K562 (cell line): ENCODE measurements around the gene CACNB2. TPM values are rescaled to one million over a fixed set of nuclear protein-coding genes. Genes with fewer than 3 reads are reported as not detected.

Experiments used
- ATAC-seq: fragments of 200-7000 bp; cut with Tn5 transposase; 3 replicates; pipeline ENCODE4 v1.9.1; 2020; ENCODE audit warnings: moderate library complexity
- BruUV-seq: library from RNA; stranded (reverse); fragments of 400-500 nt; replicated peaks from 2 replicates; lab custom pipeline; 2021; lab: Mats Ljungman, UMichigan
- CTCF ChIA-PET: fragments of 300-600 bp; formaldehyde crosslinking; extraction: SDS; loops from one replicate; lab custom pipeline; 2021; ENCODE audit warnings: low intra/inter-chr PET ratio; lab: Yijun Ruan, JAX
- POLR2A ChIA-PET: fragments of 300-600, 350-650 bp; sonication (Branson Sonifier 250); formaldehyde crosslinking; extraction: SDS; loops from one replicate; lab custom pipeline; 2021; ENCODE audit warnings: antibody characterized with exemption, inconsistent platforms; lab: Yijun Ruan, JAX
- DNase-seq, 4 experiments: peaks; one replicate each; pipeline versions ENCODE4 v3.0.0 to v3.0.0-alpha.2; 2011 to 2018; ENCODE audit warnings: low spot score in 3 of 4, mixed read lengths in 3 of 4; ENCODE audit errors: extremely low read depth in 1 of 4
- FAIRE-seq: peaks from 2 replicates; lab custom pipeline; 2011; peaks lifted over from hg19 to GRCh38; lab: Jason Lieb, UNC
- H2AFZ ChIP-seq: 2 replicates; pipeline ENCODE4 v1.6.0; 2011; ENCODE audit warnings: low read depth, low read length, control low read depth, inconsistent platforms
- H3K27ac ChIP-seq: fragments of 200-600 bp; 3 replicates; pipeline ENCODE4 v1.8.0; 2011; ENCODE audit warnings: low read depth, mild to moderate bottlenecking, control low read depth, inconsistent platforms, low read length, moderate library complexity, mixed read lengths; ENCODE audit errors: extremely low read depth
- H3K27me3 ChIP-seq, 2 experiments: fragments of 300-600 bp in 1 of 2; 2 replicates in 1 of 2; 3 replicates in 1 of 2; pipeline versions ENCODE4 v1.6.0 to v1.8.0; 2011; ENCODE audit warnings: inconsistent platforms in 2 of 2, low read length in 2 of 2, mild to moderate bottlenecking in 1 of 2, mixed read lengths in 1 of 2, moderate library complexity in 1 of 2; ENCODE audit not compliant: control insufficient read depth in 2 of 2, insufficient read depth in 2 of 2
- H3K36me3 ChIP-seq: fragments of 300-600 bp; 3 replicates; pipeline ENCODE4 v1.8.0; 2011; ENCODE audit warnings: mild to moderate bottlenecking, low read length, inconsistent platforms; ENCODE audit not compliant: control insufficient read depth, insufficient read depth
- H3K4me1 ChIP-seq, 2 experiments: fragments of 200-600 bp in 1 of 2; replicated peaks in 1 of 2; 2 replicates in 1 of 2; 3 replicates in 1 of 2; pipeline versions ENCODE4 v1.5.1 to v1.8.0; 2011; ENCODE audit warnings: inconsistent platforms in 2 of 2, low read length in 2 of 2, mild to moderate bottlenecking in 1 of 2, mixed read lengths in 1 of 2, moderate library complexity in 1 of 2; ENCODE audit not compliant: control insufficient read depth in 2 of 2, insufficient read depth in 2 of 2
- H3K4me2 ChIP-seq: 2 replicates; pipeline ENCODE4 v1.6.1; 2011; ENCODE audit warnings: low read length, control low read depth, inconsistent platforms, mixed read lengths; ENCODE audit not compliant: insufficient read depth
- H3K4me3 ChIP-seq: fragments of 200-600 bp; sonication (generic), shearing (Covaris generic); 2 replicates; pipeline ENCODE4 v1.5.1; 2016; ENCODE audit warnings: control low read depth, inconsistent platforms
- H3K79me2 ChIP-seq: fragments of 200-600 bp; 3 replicates; pipeline ENCODE4 v1.8.0; 2011; ENCODE audit warnings: low read length, inconsistent platforms; ENCODE audit not compliant: control insufficient read depth, insufficient read depth
- H3K9ac ChIP-seq, 2 experiments: 2 replicates each; pipeline versions ENCODE4 v1.6.0 to v1.6.1; 2011; ENCODE audit warnings: low read depth in 2 of 2, low read length in 2 of 2, control low read depth in 1 of 2, inconsistent platforms in 1 of 2, mild to moderate bottlenecking in 1 of 2, mixed read lengths in 1 of 2; ENCODE audit not compliant: insufficient read depth in 1 of 2
- H3K9me1 ChIP-seq: one replicate; pipeline ENCODE4 v1.6.0; 2011; ENCODE audit warnings: inconsistent platforms, mild to moderate bottlenecking, low read length, moderate library complexity; ENCODE audit not compliant: control insufficient read depth, insufficient read depth
- H3K9me3 ChIP-seq: replicated peaks from 2 replicates; pipeline ENCODE4 v1.5.1; 2011; ENCODE audit warnings: low read depth, low read length, inconsistent platforms; ENCODE audit not compliant: control insufficient read depth, insufficient read depth
- H4K20me1 ChIP-seq: replicated peaks from 2 replicates; pipeline ENCODE4 v1.6.1; 2011; ENCODE audit warnings: low read length, inconsistent platforms, mixed read lengths; ENCODE audit not compliant: control insufficient read depth, insufficient read depth
- NFE2 ChIP-seq: IDR thresholded peaks from 2 replicates; pipeline ENCODE4 v1.6.1; 2014; ENCODE audit warnings: antibody characterized with exemption, low read depth
- NR2C1 ChIP-seq, 2 experiments: fragments of 450-650 bp; IDR thresholded peaks; 2 replicates each; pipeline ENCODE4 v1.6.1; 2017; ENCODE audit warnings: mild to moderate bottlenecking in 2 of 2, antibody characterized with exemption in 1 of 2, inconsistent platforms in 1 of 2, missing compliant biosample characterization in 1 of 2, missing genetic modification characterization in 1 of 2
- POLR2AphosphoS2 ChIP-seq: IDR thresholded peaks from 2 replicates; pipeline ENCODE4 v1.6.1; 2012; ENCODE audit warnings: low read length, improper control_type of control experiment
- ZC3H4 ChIP-seq: sonication (generic); formaldehyde crosslinking; IDR thresholded peaks from 2 replicates; pipeline ENCODE4 v1.9.0; 2021; ENCODE audit warnings: missing genetic modification reagents, borderline replicate concordance
- ZNF316 ChIP-seq: fragments of 450-650 bp; IDR thresholded peaks from 2 replicates; pipeline ENCODE4 v1.6.1; 2016
- ZNF740 ChIP-seq, 3 experiments: fragments of 200-800 bp in 1 of 3; sonication (Bioruptor generic) in 1 of 3; sonication (generic) in 1 of 3; formaldehyde crosslinking in 1 of 3; IDR thresholded peaks; 2 replicates each; pipeline versions ENCODE4 v1.6.1 to v1.8.0; 2016 to 2022; ENCODE audit warnings: mild to moderate bottlenecking in 2 of 3, missing compliant biosample characterization in 2 of 3, missing genetic modification characterization in 2 of 3, missing genetic modification reagents in 1 of 3
- ZNF77 ChIP-seq: fragments of 250-450 bp; sonication (Bioruptor Pico); IDR thresholded peaks from 2 replicates; pipeline ENCODE4 v1.5.0; 2020
- ZSCAN32 ChIP-seq: fragments of 450-650 bp; formaldehyde crosslinking; IDR thresholded peaks from 2 replicates; pipeline ENCODE4 v1.4.0; 2020; ENCODE audit warnings: mild to moderate bottlenecking, moderate library complexity
- WGBS: fragments of 100-300 bp; shearing (Covaris generic); methylation state at CpG from one replicate; pipeline ENCODE4 v1.1.6; 2016; ENCODE audit warnings: low coverage, mixed read lengths; ENCODE audit not compliant: insufficient coverage; ENCODE audit errors: missing lambda C conversion rate; 5-methylcytosine and 5-hydroxymethylcytosine counted together
- in situ Hi-C: fragments of 300-500 bp; cut with MboI; formaldehyde crosslinking; loops from 4 replicates; pipeline ENCODE4 v1.15.0; 2018; ENCODE audit warnings: inconsistent platforms, mixed read lengths
- intact Hi-C: fragments of 100-400 bp; cut with micrococcal nuclease; formaldehyde crosslinking; loops from 2 replicates; pipeline ENCODE4 v1.14.2; 2022
- polyA plus RNA-seq, 8 experiments: library from polyadenylated mRNA; depleted of rRNA in 4 of 8; stranded (reverse) in 5 of 8; unstranded in 3 of 8; fragments of >200 nt; fragmentation: Nextera tagmentation in 2 of 8; fragmentation: Illumina TruSeq in 1 of 8; extraction: Ambion mirVana in 2 of 8; extraction: Trizol in 1 of 8; gene quantifications; 2 replicates each; pipeline versions ENCODE4 v1.2.1 to v1.2.3, GENCODE V29; 2011 to 2014; ENCODE audit warnings: inconsistent platforms in 1 of 8, missing spikeins in 1 of 8
- total RNA-seq, 7 experiments: library from RNA; depleted of rRNA in 6 of 7; stranded (reverse); fragments of >200 nt in 6 of 7; fragmentation: Illumina TruSeq in 2 of 7; extraction: Trizol in 2 of 7; gene quantifications; 2 replicates each; pipeline versions ENCODE4 v1.2.1 to v1.2.3, GENCODE V29; 2011 to 2021; ENCODE audit warnings: low replicate concordance in 1 of 7
- TF ChIP-seq, protein P1 (sequence below): fragments of 250-450 bp; sonication (Bioruptor Pico); IDR thresholded peaks from 2 replicates; pipeline ENCODE4 v1.8.0; 2022; ENCODE audit warnings: inconsistent platforms

CACNB2 gene
- total and polyA plus RNA-seq, 9 of the 15 experiments (the other 6 are each of a cell fraction or from before 2014, with no cell fraction given): 1.8 to 2.2 TPM; not detected in 7

DNA sequence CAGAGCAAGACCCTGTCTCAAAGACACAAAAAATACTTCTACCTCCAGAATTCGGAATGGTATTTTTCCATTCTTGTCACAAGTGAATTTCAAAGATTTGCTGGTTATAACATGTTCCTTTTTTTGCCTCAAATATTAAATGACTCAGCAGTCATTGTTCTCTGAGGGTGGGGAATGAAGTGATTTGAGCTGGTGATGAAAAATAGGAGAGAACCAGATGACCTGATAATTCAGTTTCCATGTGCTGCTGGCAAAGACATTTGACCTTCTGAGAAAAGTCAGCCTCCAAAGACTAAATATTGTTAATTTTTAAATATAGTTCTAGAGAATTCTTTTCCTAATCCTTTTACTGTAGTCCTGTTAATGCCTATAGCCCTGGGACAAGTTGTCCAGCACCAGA, 78.9 kb downstream of the CACNB2 start:
- Histone ChIP-seq H3K27ac (no peak overlapping the region), H3K9me3 (no peaks in the 10 kb centered on the region), H3K4me3 (no peak overlapping the region), H3K9me1 (no peaks in the 10 kb centered on the region), H2AFZ (no peak overlapping the region), H4K20me1 (no peaks in the 10 kb centered on the region), H3K27me3 (no peaks in the 10 kb centered on the region), H3K36me3 (no peaks in the 10 kb centered on the region), H3K79me2 (no peaks in the 10 kb centered on the region), H3K9ac (no peak overlapping the region), H3K4me1 (no peaks in the 10 kb centered on the region), H3K4me2 (no peak overlapping the region)
- intact Hi-C loops: loop anchor here (5.0 kb wide), 2 partner anchors 482 to 1372 kb away; no protein-coding TSS in a partner anchor
- ATAC-seq (no peak), DNase-seq (no peak), FAIRE-seq (no peak)
- 0% methylated on average over 1 of the region's 1 CpG for WGBS
- in situ Hi-C loops: loop anchor here (10.0 kb wide), 1 partner anchor 614 kb away; no protein-coding TSS in a partner anchor
- TF ChIP-seq NR2C1 (IDR thresholded peaks at IDR 0.05) (no peak), NR2C1 (tag; IDR thresholded peaks at IDR 0.05) (no peak), ZNF316 (0 out of 2 replicates have a peak, but pooled peaks have one; percentile 21), ZNF740 (CRISPR knock-in tag; IDR thresholded peaks at IDR 0.05) (no peak), ZNF740 (tag; IDR thresholded peaks at IDR 0.05) (no peak), ZNF77 (CRISPR knock-in tag) (no peak), ZC3H4 (CRISPR knock-in tag) (no peak), NFE2 (peak; percentile 14; the same call in 1 of the 2 replicates), ZSCAN32 (CRISPR knock-in tag) (no peak), POLR2AphosphoS2 (no peak)
- TF ChIP-seq, protein P1, sequence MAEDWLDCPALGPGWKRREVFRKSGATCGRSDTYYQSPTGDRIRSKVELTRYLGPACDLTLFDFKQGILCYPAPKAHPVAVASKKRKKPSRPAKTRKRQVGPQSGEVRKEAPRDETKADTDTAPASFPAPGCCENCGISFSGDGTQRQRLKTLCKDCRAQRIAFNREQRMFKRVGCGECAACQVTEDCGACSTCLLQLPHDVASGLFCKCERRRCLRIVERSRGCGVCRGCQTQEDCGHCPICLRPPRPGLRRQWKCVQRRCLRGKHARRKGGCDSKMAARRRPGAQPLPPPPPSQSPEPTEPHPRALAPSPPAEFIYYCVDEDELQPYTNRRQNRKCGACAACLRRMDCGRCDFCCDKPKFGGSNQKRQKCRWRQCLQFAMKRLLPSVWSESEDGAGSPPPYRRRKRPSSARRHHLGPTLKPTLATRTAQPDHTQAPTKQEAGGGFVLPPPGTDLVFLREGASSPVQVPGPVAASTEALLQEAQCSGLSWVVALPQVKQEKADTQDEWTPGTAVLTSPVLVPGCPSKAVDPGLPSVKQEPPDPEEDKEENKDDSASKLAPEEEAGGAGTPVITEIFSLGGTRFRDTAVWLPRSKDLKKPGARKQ (CRISPR knock-in tag): no peak
- POLR2A ChIA-PET: no interaction called here
- no TSS peak for BruUV-seq
- CTCF ChIA-PET: no interaction called here
